ENCODE results near the gene PMPCA.

Gene PMPCA

GRCh38 chr9:136380381-136380780, 30.1 kb upstream of the PMPCA start:
- TF ChIP-seq SUZ12 (IDR thresholded peaks at IDR 0.05) (no peak), HDGF (IDR thresholded peaks at IDR 0.05; ENCODE audit: borderline replicate concordance) (no peak), FOXA1 (IDR thresholded peaks at IDR 0.05) (no peak), FOXK2 (IDR thresholded peaks at IDR 0.05) (no peak), LEF1 (IDR thresholded peaks at IDR 0.05; ENCODE audit: borderline replicate concordance) (no peak), FOXM1 (IDR thresholded peaks at IDR 0.05; ENCODE audit: borderline replicate concordance) (no peak), CTBP1 (IDR thresholded peaks at IDR 0.05; ENCODE audit: borderline replicate concordance) (no peak), BHLHE40 (IDR thresholded peaks at IDR 0.05; ENCODE audit: borderline replicate concordance) (no peak), ELF4 (IDR thresholded peaks at IDR 0.05) (no peak)
- CTCF ChIA-PET: no interaction called here

GRCh38 chr9:136381311-136381710, 29.1 kb upstream of the PMPCA start:
- POLR2A ChIA-PET: interaction anchor here (0.8 kb wide), 1 partner anchor 18 kb away, joined by 3 read pairs; no protein-coding TSS in a partner anchor
- no peak for DNase-seq (ENCODE audit: extremely low spot score)
- CTCF ChIA-PET: no interaction called here
- no peak for TF ChIP-seq ARNT (IDR thresholded peaks at IDR 0.05)
- TF ChIP-seq TARDBP (IDR thresholded peaks at IDR 0.05): no peak
- no peak for TF ChIP-seq PKNOX1 (IDR thresholded peaks at IDR 0.05)
- TF ChIP-seq FOXM1 (IDR thresholded peaks at IDR 0.05; ENCODE audit: borderline replicate concordance): no peak
- no peak for TF ChIP-seq FOXA1 (IDR thresholded peaks at IDR 0.05)
- TF ChIP-seq CTBP1 (IDR thresholded peaks at IDR 0.05; ENCODE audit: borderline replicate concordance): no peak
- no peak for TF ChIP-seq HDGF (IDR thresholded peaks at IDR 0.05; ENCODE audit: borderline replicate concordance)
- no peak for TF ChIP-seq SP1 (IDR thresholded peaks at IDR 0.05)
- TF ChIP-seq BHLHE40 (IDR thresholded peaks at IDR 0.05; ENCODE audit: borderline replicate concordance): no peak
- TF ChIP-seq ZNF384 (IDR thresholded peaks at IDR 0.05): no peak
- TF ChIP-seq LEF1 (IDR thresholded peaks at IDR 0.05; ENCODE audit: borderline replicate concordance): no peak
- no peak for TF ChIP-seq L3MBTL2 (conservative IDR thresholded peaks at IDR 0.05)
- TF ChIP-seq FOXK2 (IDR thresholded peaks at IDR 0.05): no peak
- no peak for TF ChIP-seq ELF4 (IDR thresholded peaks at IDR 0.05)
- TF ChIP-seq NFRKB (IDR thresholded peaks at IDR 0.05): no peak
- no peak for TF ChIP-seq SUZ12 (IDR thresholded peaks at IDR 0.05)

More at GRCh38 chr9:136380381-136380780, 30.1 kb upstream of the PMPCA start:
- DNase-seq (ENCODE audit: extremely low spot score): no peak
- POLR2A ChIA-PET: no interaction called here

GRCh38 chr9:136381966-136382513, 28.4 kb upstream of the PMPCA start:
- TF ChIP-seq LEF1 (IDR thresholded peaks at IDR 0.05; ENCODE audit: borderline replicate concordance) (no peak), ELF4 (IDR thresholded peaks at IDR 0.05) (no peak), CTBP1 (IDR thresholded peaks at IDR 0.05; ENCODE audit: borderline replicate concordance) (no peak), TARDBP (IDR thresholded peaks at IDR 0.05) (no peak), SP1 (IDR thresholded peaks at IDR 0.05) (no peak)
- ChIA-PET CTCF (no interaction called here), POLR2A (no interaction called here)
- DNase-seq (ENCODE audit: extremely low spot score): no peak

- POLR2A ChIA-PET: no interaction called here
- no peak for DNase-seq (ENCODE audit: extremely low spot score)
- CTCF ChIA-PET: no interaction called here
- no peak for TF ChIP-seq LEF1 (IDR thresholded peaks at IDR 0.05; ENCODE audit: borderline replicate concordance)
- no peak for TF ChIP-seq FOXM1 (IDR thresholded peaks at IDR 0.05; ENCODE audit: borderline replicate concordance)
- TF ChIP-seq HDGF (IDR thresholded peaks at IDR 0.05; ENCODE audit: borderline replicate concordance): no peak
- no peak for TF ChIP-seq SUZ12 (IDR thresholded peaks at IDR 0.05)
- no peak for TF ChIP-seq ZNF384 (IDR thresholded peaks at IDR 0.05)
- no peak for TF ChIP-seq CTBP1 (IDR thresholded peaks at IDR 0.05; ENCODE audit: borderline replicate concordance)
- TF ChIP-seq L3MBTL2 (conservative IDR thresholded peaks at IDR 0.05): no peak
- no peak for TF ChIP-seq FOXK2 (IDR thresholded peaks at IDR 0.05)
These were observed 27.0 kb upstream of the PMPCA start for GRCh38 chr9:136383436-136383835.

GRCh38 chr9:136385015-136385414, 25.4 kb upstream of the PMPCA start:
- POLR2A ChIA-PET: no interaction called here
- no peak for DNase-seq (ENCODE audit: extremely low spot score)
- TF ChIP-seq NFRKB (IDR thresholded peaks at IDR 0.05) (no peak), PKNOX1 (IDR thresholded peaks at IDR 0.05) (no peak), HDGF (IDR thresholded peaks at IDR 0.05; ENCODE audit: borderline replicate concordance) (no peak), L3MBTL2 (conservative IDR thresholded peaks at IDR 0.05) (no peak), SP1 (IDR thresholded peaks at IDR 0.05) (no peak), ZNF384 (IDR thresholded peaks at IDR 0.05) (no peak), LEF1 (IDR thresholded peaks at IDR 0.05; ENCODE audit: borderline replicate concordance) (no peak), CTBP1 (IDR thresholded peaks at IDR 0.05; ENCODE audit: borderline replicate concordance) (no peak)
- CTCF ChIA-PET: interaction anchor here (0.6 to 1.1 kb wide), 2 partner anchors 16 to 246 kb away, joined by 3 to 6 read pairs; no protein-coding TSS in a partner anchor

- TF ChIP-seq FOXM1 (IDR thresholded peaks at IDR 0.05; ENCODE audit: borderline replicate concordance) (no peak), CTBP1 (IDR thresholded peaks at IDR 0.05; ENCODE audit: borderline replicate concordance) (no peak)
- POLR2A ChIA-PET: no interaction called here
- CTCF ChIA-PET: interaction anchor here (1.1 kb wide), 1 partner anchor 15 kb away, joined by 6 read pairs; no protein-coding TSS in a partner anchor
- no peak for DNase-seq (ENCODE audit: extremely low spot score)
These were observed 24.4 kb upstream of the PMPCA start for GRCh38 chr9:136386018-136386417.

GRCh38 chr9:136387217-136387616, 23.2 kb upstream of the PMPCA start:
- POLR2A ChIA-PET: no interaction called here

More at GRCh38 chr9:136387217-136387616, 23.2 kb upstream of the PMPCA start:
- no peak for TF ChIP-seq FOXM1 (IDR thresholded peaks at IDR 0.05; ENCODE audit: borderline replicate concordance)
- no peak for TF ChIP-seq L3MBTL2 (conservative IDR thresholded peaks at IDR 0.05)
- TF ChIP-seq ZNF384 (IDR thresholded peaks at IDR 0.05): no peak
- TF ChIP-seq ARNT (IDR thresholded peaks at IDR 0.05): no peak
- no peak for TF ChIP-seq FOXA1 (IDR thresholded peaks at IDR 0.05)
- no peak for TF ChIP-seq ELF4 (IDR thresholded peaks at IDR 0.05)
- CTCF ChIA-PET: no interaction called here
- DNase-seq (ENCODE audit: extremely low spot score): no peak

Measured in HEK293T (cell line).